Sciatic nerve (tissue), 2 donors: ENCODE data around the gene PTAFR. TPM values are rescaled to one million over a fixed set of nuclear protein-coding genes. Genes with fewer than 3 reads are reported as not detected.
"Not testable (repeated sequence)": the region's sequence is repeated elsewhere in the genome, so short reads cannot be mapped to it uniquely, and the experiment has no call there.

Source experiments
- ATAC-seq: fragments of 200-7000 bp; cut with Tn5 transposase; one replicate; pipeline ENCODE4 v1.9.1; 2020; ENCODE audit warnings: mild to moderate bottlenecking, moderate library complexity
- DNase-seq: peaks from one replicate; pipeline ENCODE4 v3.0.0-alpha.2; 2020; ENCODE audit warnings: low spot score
- intact Hi-C: fragments of 100-400 bp; cut with DNase I; formaldehyde crosslinking; loops from one replicate; pipeline ENCODE4 v1.14.2; 2022
- total RNA-seq: library from RNA; stranded (reverse); fragmentation: NEBNext Ultra II Directional; extraction: Animal tissue kit (Norgen Biotek cat#: 25700); gene quantifications from one replicate; pipeline ENCODE4 v1.2.1, GENCODE V29; 2021
- donor health status: DM: no; HTN: no; CAD: no.
- donor health status: DM: no; HTN: no; CAD: no.

Gene PTAFR
- total RNA-seq, 1 donor from 2014 or later, result 7.0 TPM

GRCh38 chr1:28150125-28150780 lies 26.2 kb downstream of the PTAFR start:
- DNase-seq, result no peak
- no peak for ATAC-seq
- intact Hi-C loops, result no loop called here

GRCh38 chr1:28148880-28149195 lies 27.7 kb downstream of the PTAFR start:
- no peak for ATAC-seq

GRCh38 chr1:28147264-28148094 lies 29.0 kb downstream of the PTAFR start:
- intact Hi-C loops, result no loop called here
- no peak for DNase-seq
- no peak for ATAC-seq

More at GRCh38 chr1:28148880-28149195, 27.7 kb downstream of the PTAFR start:
- no peak for DNase-seq
- intact Hi-C loops, result no loop called here

- ATAC-seq (no peak), DNase-seq (no peak)
- intact Hi-C loops, result no loop called here
These were observed 30.8 kb downstream of the PTAFR start for GRCh38 chr1:28145728-28146127.

- DNase-seq, result no peak
- ATAC-seq, result no peak
- intact Hi-C loops, result no loop called here
These were observed 32.0 kb downstream of the PTAFR start for GRCh38 chr1:28144203-28145135.

- intact Hi-C loops, result no loop called here
- ATAC-seq, result no peak
- DNase-seq, result no peak
These were observed 32.8 kb downstream of the PTAFR start for GRCh38 chr1:28143496-28144202.

GRCh38 chr1:28141685-28142084 lies 34.8 kb downstream of the PTAFR start:
- ATAC-seq (no peak), DNase-seq (no peak)
- intact Hi-C loops, result no loop called here

GRCh38 chr1:28139866-28140265 lies 36.6 kb downstream of the PTAFR start:
- intact Hi-C loops, DNase-seq, ATAC-seq: not testable (repeated sequence)

- intact Hi-C loops, result no loop called here
- DNase-seq (no peak), ATAC-seq (peak; percentile 44)
These were observed 37.3 kb downstream of the PTAFR start for GRCh38 chr1:28139025-28139712.

- intact Hi-C loops, result no loop called here
- no peak for DNase-seq
- no peak for ATAC-seq
These were observed 39.4 kb downstream of the PTAFR start for GRCh38 chr1:28136922-28137613.

- intact Hi-C loops, result no loop called here
- ATAC-seq (no peak), DNase-seq (no peak)
These were observed 40.1 kb downstream of the PTAFR start for GRCh38 chr1:28136169-28136921.

GRCh38 chr1:28135371-28136168 lies 40.9 kb downstream of the PTAFR start:
- DNase-seq, result no peak
- ATAC-seq, result peak; percentile 28
- intact Hi-C loops, result no loop called here

- DNase-seq (no peak), ATAC-seq (no peak)
- intact Hi-C loops, result no loop called here
These were observed 41.8 kb downstream of the PTAFR start for GRCh38 chr1:28134651-28135207.

GRCh38 chr1:28132171-28133167 lies 44.0 kb downstream of the PTAFR start:
- ATAC-seq (no peak), DNase-seq (no peak)
- intact Hi-C loops, result no loop called here

- no peak for ATAC-seq
- intact Hi-C loops, result no loop called here
- no peak for DNase-seq
These were observed 45.6 kb downstream of the PTAFR start for GRCh38 chr1:28130901-28131300.
